ENCODE data around the gene SUPT3H.

The SUPT3H gene

GRCh38 chr6:44820321-44820720 lies 557.4 kb downstream of the SUPT3H start:
- no peak for TF ChIP-seq CTCF (conservative IDR thresholded peaks at IDR 0.05)
- H3K27ac ChIP-seq: no peak overlapping the region

GRCh38 chr6:44811456-44811855 lies 566.3 kb downstream of the SUPT3H start:
- TF ChIP-seq CTCF (conservative IDR thresholded peaks at IDR 0.05): no peak

GRCh38 chr6:44809258-44809657 lies 568.5 kb downstream of the SUPT3H start:
- no peak overlapping the region for H3K27ac ChIP-seq
- TF ChIP-seq CTCF (conservative IDR thresholded peaks at IDR 0.05): no peak

More at GRCh38 chr6:44811456-44811855, 566.3 kb downstream of the SUPT3H start:
- H3K27ac ChIP-seq: no peak overlapping the region

- H3K27ac ChIP-seq: no peak overlapping the region
- TF ChIP-seq CTCF (conservative IDR thresholded peaks at IDR 0.05): no peak
Observed at GRCh38 chr6:44808148-44808547, 569.6 kb downstream of the SUPT3H start.

GRCh38 chr6:44806656-44807055 lies 571.1 kb downstream of the SUPT3H start:
- peak overlapping the region; percentile 28; the same call in 1 of the 2 replicates for H3K27ac ChIP-seq
- peak; percentile 48; the same call in 1 of the 2 replicates for TF ChIP-seq CTCF (conservative IDR thresholded peaks at IDR 0.05)

GRCh38 chr6:44805238-44805846 lies 572.4 kb downstream of the SUPT3H start:
- no peak for TF ChIP-seq CTCF (conservative IDR thresholded peaks at IDR 0.05)
- H3K27ac ChIP-seq: no peak overlapping the region

GRCh38 chr6:44804546-44805159 lies 573.1 kb downstream of the SUPT3H start:
- H3K27ac ChIP-seq: no peak overlapping the region
- TF ChIP-seq CTCF (conservative IDR thresholded peaks at IDR 0.05): no peak

Data from VCaP (cell line).